ENCODE results near the gene HSPA4.
"Not testable (repeated sequence)": the region's sequence is repeated elsewhere in the genome, so short reads cannot be mapped to it uniquely, and the experiment has no call there.

The HSPA4 gene

GRCh38 chr5:133051542-133052316 is at the start of gene HSPA4:
Gene HSPA4, plus strand, starts transcription at chr5:133052013. Its CDS starts 238 bp downstream, at chr5:133052251.
- Mint-ChIP-seq H3K9me3 (ENCODE audit: low read depth) (no peaks in the 10 kb centered on the region), H3K36me3 (peaks cover 6% of the 10 kb centered on the region), H3K27ac (peak within 1 kb of the TSS; percentile 99), H3K4me3 (peak within 1 kb of the TSS; percentile 97), H3K27me3 (no peaks in the 10 kb centered on the region), H3K4me1 (ENCODE audit: low read depth) (peaks cover 48% of the 10 kb centered on the region)

- H3K4me1 Mint-ChIP-seq (ENCODE audit: low read depth): no peaks in the 10 kb centered on the region
- H3K36me3 Mint-ChIP-seq: peaks cover 7% of the 10 kb centered on the region
- no peaks in the 10 kb centered on the region for H3K27me3 Mint-ChIP-seq
- H3K4me3 Mint-ChIP-seq: no peak overlapping the region
- no peak overlapping the region for H3K27ac Mint-ChIP-seq
- H3K9me3 Mint-ChIP-seq (ENCODE audit: low read depth): no peaks in the 10 kb centered on the region
Observed at GRCh38 chr5:133006653-133007052, 45.2 kb upstream of the HSPA4 start.

GRCh38 chr5:133008455-133008854 is 43.4 kb upstream of the HSPA4 start:
- not testable (repeated sequence) for H3K4me3 Mint-ChIP-seq; H3K4me1 Mint-ChIP-seq (ENCODE audit: low read depth); H3K27ac Mint-ChIP-seq; H3K36me3 Mint-ChIP-seq; H3K27me3 Mint-ChIP-seq; H3K9me3 Mint-ChIP-seq (ENCODE audit: low read depth)

GRCh38 chr5:133015466-133015865 is 36.3 kb upstream of the HSPA4 start:
- H3K27ac Mint-ChIP-seq: no peak overlapping the region
- H3K36me3 Mint-ChIP-seq: peaks cover 10% of the 10 kb centered on the region
- no peak overlapping the region for H3K4me3 Mint-ChIP-seq
- H3K27me3 Mint-ChIP-seq: no peaks in the 10 kb centered on the region
- H3K4me1 Mint-ChIP-seq (ENCODE audit: low read depth): peaks cover 5% of the 10 kb centered on the region
- H3K9me3 Mint-ChIP-seq (ENCODE audit: low read depth): no peaks in the 10 kb centered on the region

GRCh38 chr5:133017964-133018363 is 33.8 kb upstream of the HSPA4 start:
- Mint-ChIP-seq H3K27ac (no peak overlapping the region), H3K9me3 (ENCODE audit: low read depth) (no peaks in the 10 kb centered on the region), H3K4me3 (no peak overlapping the region), H3K36me3 (peaks cover 10% of the 10 kb centered on the region), H3K27me3 (no peaks in the 10 kb centered on the region), H3K4me1 (ENCODE audit: low read depth) (peaks cover 9% of the 10 kb centered on the region)

GRCh38 chr5:133019471-133019870 is 32.3 kb upstream of the HSPA4 start:
- H3K27ac Mint-ChIP-seq; H3K36me3 Mint-ChIP-seq; H3K9me3 Mint-ChIP-seq (ENCODE audit: low read depth); H3K27me3 Mint-ChIP-seq; H3K4me3 Mint-ChIP-seq: not testable (repeated sequence)
- H3K4me1 Mint-ChIP-seq (ENCODE audit: low read depth): peaks cover 17% of the 10 kb centered on the region

- Mint-ChIP-seq H3K4me3 (peak within 1 kb of the TSS; percentile 96), H3K27me3 (no peaks in the 10 kb centered on the region), H3K27ac (peak within 1 kb of the TSS; percentile 94), H3K36me3 (peaks cover 5% of the 10 kb centered on the region), H3K9me3 (ENCODE audit: low read depth) (no peaks in the 10 kb centered on the region), H3K4me1 (ENCODE audit: low read depth) (peaks cover 23% of the 10 kb centered on the region)
Observed at GRCh38 chr5:133025804-133026663, 25.8 kb upstream of the HSPA4 start, which contains the start of gene ZCCHC10. Gene ZCCHC10, minus strand, starts transcription at chr5:133026549. Its CDS starts 12 bp downstream, at chr5:133026537.

- Mint-ChIP-seq H3K9me3 (ENCODE audit: low read depth) (no peaks in the 10 kb centered on the region), H3K27me3 (no peaks in the 10 kb centered on the region), H3K4me3 (peak overlapping the region; percentile 96)
Observed at GRCh38 chr5:133026664-133027153, 25.1 kb upstream of the HSPA4 start.

GRCh38 chr5:133029416-133029815 is 22.4 kb upstream of the HSPA4 start:
- Mint-ChIP-seq H3K27ac (no peak overlapping the region), H3K4me1 (ENCODE audit: low read depth) (peaks cover 12% of the 10 kb centered on the region), H3K9me3 (ENCODE audit: low read depth) (no peaks in the 10 kb centered on the region), H3K27me3 (no peaks in the 10 kb centered on the region), H3K4me3 (no peak overlapping the region), H3K36me3 (peaks cover 2% of the 10 kb centered on the region)

More at GRCh38 chr5:133026664-133027153, 25.1 kb upstream of the HSPA4 start:
- Mint-ChIP-seq H3K27ac (peak overlapping the region; percentile 64), H3K4me1 (ENCODE audit: low read depth) (peaks cover 21% of the 10 kb centered on the region), H3K36me3 (peaks cover 5% of the 10 kb centered on the region)

GRCh38 chr5:133030343-133031005 is 21.3 kb upstream of the HSPA4 start:
- Mint-ChIP-seq H3K36me3 (peaks cover 2% of the 10 kb centered on the region), H3K27ac (no peak overlapping the region), H3K9me3 (ENCODE audit: low read depth) (no peaks in the 10 kb centered on the region), H3K27me3 (peaks cover 2% of the 10 kb centered on the region), H3K4me1 (ENCODE audit: low read depth) (peaks cover 6% of the 10 kb centered on the region), H3K4me3 (no peak overlapping the region)

- H3K27ac Mint-ChIP-seq: no peak overlapping the region
- H3K4me3 Mint-ChIP-seq: no peak overlapping the region
- H3K27me3 Mint-ChIP-seq: peaks cover 4% of the 10 kb centered on the region
- no peaks in the 10 kb centered on the region for H3K4me1 Mint-ChIP-seq (ENCODE audit: low read depth)
- no peaks in the 10 kb centered on the region for H3K9me3 Mint-ChIP-seq (ENCODE audit: low read depth)
- no peaks in the 10 kb centered on the region for H3K36me3 Mint-ChIP-seq
Observed at GRCh38 chr5:133032852-133033742, 18.7 kb upstream of the HSPA4 start.

- Mint-ChIP-seq H3K36me3 (no peaks in the 10 kb centered on the region), H3K27me3 (peaks cover 4% of the 10 kb centered on the region), H3K27ac (no peak overlapping the region), H3K4me1 (ENCODE audit: low read depth) (no peaks in the 10 kb centered on the region), H3K9me3 (ENCODE audit: low read depth) (no peaks in the 10 kb centered on the region), H3K4me3 (no peak overlapping the region)
Observed at GRCh38 chr5:133034064-133034463, 17.7 kb upstream of the HSPA4 start.

- Mint-ChIP-seq H3K36me3 (no peaks in the 10 kb centered on the region), H3K4me3 (no peak overlapping the region), H3K9me3 (ENCODE audit: low read depth) (no peaks in the 10 kb centered on the region), H3K4me1 (ENCODE audit: low read depth) (no peaks in the 10 kb centered on the region), H3K27ac (no peak overlapping the region), H3K27me3 (peaks cover 4% of the 10 kb centered on the region)
Observed at GRCh38 chr5:133035224-133035623, 16.6 kb upstream of the HSPA4 start.

GRCh38 chr5:133036677-133037076 is 15.1 kb upstream of the HSPA4 start:
- not testable (repeated sequence) for H3K9me3 Mint-ChIP-seq (ENCODE audit: low read depth); H3K4me3 Mint-ChIP-seq; H3K27ac Mint-ChIP-seq; H3K36me3 Mint-ChIP-seq; H3K4me1 Mint-ChIP-seq (ENCODE audit: low read depth); H3K27me3 Mint-ChIP-seq

All from activated naive CD8-positive, alpha-beta T cell (primary cell).